IMR-90 (cell line): Measurements from ENCODE around the gene TFIP11. TPM values are rescaled to one million over a fixed set of nuclear protein-coding genes. Genes with fewer than 3 reads are reported as not detected.

ENCODE experiments used
- ATAC-seq: fragments of 200-7000 bp; cut with Tn5 transposase; 2 replicates; pipeline ENCODE4 v1.9.1; 2020; ENCODE audit warnings: low read depth, mild to moderate bottlenecking, moderate library complexity
- BruUV-seq: library from RNA; stranded (reverse); fragments of 400-500 nt; replicated peaks from 2 replicates; lab custom pipeline; 2021; lab: Mats Ljungman, UMichigan
- CTCF ChIA-PET: fragments of 300-600 bp; formaldehyde crosslinking; extraction: SDS; loops from one replicate; lab custom pipeline; 2021; ENCODE audit warnings: antibody characterized with exemption; lab: Yijun Ruan, JAX
- POLR2A ChIA-PET: fragments of 300-600 bp; sonication (Branson Sonifier 250); formaldehyde crosslinking; loops from one replicate; lab custom pipeline; 2022; ENCODE audit warnings: antibody characterized with exemption; ENCODE audit not compliant: unreplicated experiment; lab: Charles Lee
- DNase-seq: peaks from one replicate; pipeline ENCODE4 v3.0.0; 2013
- H2AFZ ChIP-seq: replicated peaks from 2 replicates; pipeline ENCODE3; 2013; ENCODE audit warnings: low read length, mild to moderate bottlenecking; ENCODE audit not compliant: poor library complexity
- H2AK5ac ChIP-seq: 2 replicates; pipeline ENCODE4 v1.6.1; 2013; ENCODE audit warnings: low read depth, low read length, inconsistent platforms
- H2AK9ac ChIP-seq: replicated peaks from 2 replicates; pipeline ENCODE3; 2013; ENCODE audit warnings: mild to moderate bottlenecking, low read depth, low read length, moderate library complexity; ENCODE audit not compliant: poor library complexity
- H2BK120ac ChIP-seq: 2 replicates; pipeline ENCODE4 v1.6.1; 2013; ENCODE audit warnings: low read depth, low read length, inconsistent platforms
- H2BK15ac ChIP-seq: 3 replicates; pipeline ENCODE4 v1.6.1; 2013; ENCODE audit warnings: low read depth, low read length, inconsistent platforms
- H2BK20ac ChIP-seq: 2 replicates; pipeline ENCODE4 v1.6.1; 2013; ENCODE audit warnings: low read depth, mild to moderate bottlenecking, inconsistent platforms, low read length, moderate library complexity
- H2BK5ac ChIP-seq: 2 replicates; pipeline ENCODE4 v1.6.1; 2013; ENCODE audit warnings: mild to moderate bottlenecking, low read depth, low read length, inconsistent platforms; ENCODE audit not compliant: poor library complexity, severe bottlenecking
- H3K14ac ChIP-seq: replicated peaks from 2 replicates; pipeline ENCODE4 v1.6.1; 2013; ENCODE audit warnings: low read depth, low read length, inconsistent platforms
- H3K18ac ChIP-seq: 2 replicates; pipeline ENCODE4 v1.6.1; 2013; ENCODE audit warnings: low read depth, low read length, control low read depth
- H3K23ac ChIP-seq: 2 replicates; pipeline ENCODE4 v1.6.1; 2013; ENCODE audit warnings: low read depth, low read length, inconsistent platforms
- H3K27ac ChIP-seq: 2 replicates; pipeline ENCODE4 v1.5.1; 2013; ENCODE audit warnings: mild to moderate bottlenecking, control low read depth, low read length; ENCODE audit not compliant: insufficient read depth
- H3K27me3 ChIP-seq: 2 replicates; pipeline ENCODE4 v1.6.1; 2013; ENCODE audit warnings: low read length; ENCODE audit not compliant: control insufficient read depth, insufficient read depth
- H3K36me3 ChIP-seq: 2 replicates; pipeline ENCODE4 v1.6.1; 2013; ENCODE audit warnings: low read length, mixed read lengths; ENCODE audit not compliant: control insufficient read depth, insufficient read depth
- H3K4ac ChIP-seq: 2 replicates; pipeline ENCODE4 v1.6.1; 2013; ENCODE audit warnings: low read depth, low read length, inconsistent platforms
- H3K4me1 ChIP-seq: 2 replicates; pipeline ENCODE4 v1.6.1; 2013; ENCODE audit warnings: low read length, mixed read lengths; ENCODE audit not compliant: control insufficient read depth, insufficient read depth
- H3K4me2 ChIP-seq: 2 replicates; pipeline ENCODE4 v1.6.1; 2013; ENCODE audit warnings: low read depth, mild to moderate bottlenecking, control low read depth, low read length, moderate library complexity
- H3K4me3 ChIP-seq: 2 replicates; pipeline ENCODE4 v1.5.1; 2013; ENCODE audit warnings: low read depth, mild to moderate bottlenecking, control low read depth, low read length, moderate library complexity; ENCODE audit not compliant: insufficient read depth
- H3K56ac ChIP-seq: 2 replicates; pipeline ENCODE4 v1.6.1; 2013; ENCODE audit warnings: low read length, inconsistent platforms; ENCODE audit not compliant: insufficient read depth; ENCODE audit errors: extremely low read depth
- H3K79me1 ChIP-seq, 2 experiments: 2 replicates each; pipeline ENCODE4 v1.6.1; 2013; ENCODE audit warnings: low read length in 2 of 2, inconsistent platforms in 1 of 2, low read depth in 1 of 2
- H3K9ac ChIP-seq: 2 replicates; pipeline ENCODE4 v1.6.1; 2013; ENCODE audit warnings: low read depth, low read length, control low read depth
- H3K9me1 ChIP-seq: 2 replicates; pipeline ENCODE4 v1.6.1; 2013; ENCODE audit warnings: low read length, inconsistent platforms; ENCODE audit not compliant: insufficient read depth
- H3K9me3 ChIP-seq: 2 replicates; pipeline ENCODE4 v1.6.1; 2013; ENCODE audit warnings: low read length; ENCODE audit not compliant: control insufficient read depth, insufficient read depth
- H4K20me1 ChIP-seq: 2 replicates; pipeline ENCODE4 v1.6.1; 2013; ENCODE audit warnings: low read length, inconsistent platforms; ENCODE audit not compliant: insufficient read depth
- H4K5ac ChIP-seq: 2 replicates; pipeline ENCODE4 v1.6.1; 2013; ENCODE audit warnings: mild to moderate bottlenecking, low read depth, low read length, control low read depth
- H4K8ac ChIP-seq, 2 experiments: 2 replicates each; pipeline ENCODE4 v1.6.1; 2013; ENCODE audit warnings: low read depth in 2 of 2, low read length in 2 of 2, control low read depth in 1 of 2, inconsistent platforms in 1 of 2
- H4K91ac ChIP-seq: 2 replicates; pipeline ENCODE4 v1.6.1; 2013; ENCODE audit warnings: low read depth, low read length, inconsistent platforms; ENCODE audit not compliant: insufficient read depth
- CEBPB ChIP-seq: IDR thresholded peaks from 2 replicates; pipeline ENCODE4 v1.6.1; 2012; ENCODE audit warnings: low read depth, low read length, improper control_type of control experiment
- MAZ ChIP-seq: IDR thresholded peaks from 2 replicates; pipeline ENCODE4 v1.6.1; 2012; ENCODE audit warnings: low read depth, mild to moderate bottlenecking, low read length, improper control_type of control experiment, moderate library complexity, borderline replicate concordance
- WGBS, 2 experiments: methylation state at CpG; one replicate each; pipeline versions ENCODE4 v1.1.5 to v1.1.7; 2013; ENCODE audit warnings: missing lambda C conversion rate in 2 of 2; ENCODE audit not compliant: insufficient read length in 1 of 2; ENCODE audit errors: extremely low coverage in 2 of 2; 5-methylcytosine and 5-hydroxymethylcytosine counted together
- dilution Hi-C: fragments of 300-500 bp; cut with HindIII; formaldehyde crosslinking; loops from one replicate; pipeline ENCODE4 v1.14.3; 2018; ENCODE audit warnings: low sequenced_read_pairs; ENCODE audit not compliant: unreplicated experiment
- in situ Hi-C: fragments of 300-500 bp; cut with MboI; formaldehyde crosslinking; loops from 3 replicates; pipeline ENCODE4 v1.14.3; 2019; ENCODE audit warnings: low sequenced_read_pairs, inconsistent platforms, mixed read lengths
- intact Hi-C: fragments of 100-400 bp; cut with micrococcal nuclease; formaldehyde crosslinking; loops from 2 replicates; pipeline ENCODE4 v1.10.0; 2022
- polyA plus RNA-seq, 3 experiments: library from polyadenylated mRNA; depleted of rRNA; stranded (reverse); fragments of >200 nt; gene quantifications; 2 replicates each; pipeline ENCODE4 v1.2.3, GENCODE V29; 2012; ENCODE audit warnings: low replicate concordance in 1 of 3
- total RNA-seq: library from RNA; depleted of rRNA; stranded (reverse); fragments of >200 nt; gene quantifications from 2 replicates; pipeline ENCODE4 v1.2.3, GENCODE V29; 2012

The TFIP11 gene
- total and polyA plus RNA-seq, 2 of the 4 experiments (the other 2 are of a cell fraction) = 22.5 to 43.2 TPM

DNA sequence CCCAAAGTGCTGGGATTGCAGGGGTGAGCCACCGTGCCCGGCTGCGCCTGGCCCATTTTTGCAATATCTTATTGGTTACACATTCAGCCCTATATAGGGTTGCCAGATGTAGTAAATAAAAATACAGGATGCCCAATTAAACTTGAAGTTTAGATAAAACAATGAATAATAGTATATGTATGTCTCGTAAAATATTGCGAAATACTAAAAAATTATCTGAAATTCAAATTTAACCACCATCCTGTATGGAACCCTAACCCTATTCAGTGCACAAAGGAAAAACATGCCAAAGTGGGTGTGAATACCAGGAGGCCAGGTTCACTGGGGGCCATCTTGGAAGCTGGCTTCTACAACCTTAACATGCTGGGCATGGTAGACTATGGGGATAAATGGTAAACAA is 5.2 kb upstream of the TFIP11 start:
- POLR2A ChIA-PET = no interaction called here
- Histone ChIP-seq H2AK9ac (no peak overlapping the region), H3K14ac (no peak overlapping the region), H3K79me1 (peaks cover 17% of the 10 kb centered on the region in 2 experiments), H3K9me1 (no peaks in the 10 kb centered on the region; the same call in 1 of the 2 replicates), H2BK5ac (no peak overlapping the region), H2BK15ac (no peak overlapping the region), H2AK5ac (no peak overlapping the region), H4K20me1 (no peaks in the 10 kb centered on the region), H4K91ac (no peak overlapping the region), H2AFZ (no peak overlapping the region), H3K27me3 (no peaks in the 10 kb centered on the region), H4K5ac (no peak overlapping the region), H3K56ac (no peak overlapping the region), H3K27ac (no peak overlapping the region), H2BK120ac (no peak overlapping the region), H3K4me3 (no peak overlapping the region), H3K18ac (no peak overlapping the region), H3K9ac (no peak overlapping the region), H3K4me2 (no peak overlapping the region), H3K9me3 (no peaks in the 10 kb centered on the region), H3K36me3 (no peaks in the 10 kb centered on the region), H3K4me1 (peaks cover 2% of the 10 kb centered on the region), H3K23ac (no peak overlapping the region), H2BK20ac (no peak overlapping the region), H3K4ac (no peak overlapping the region), H4K8ac (no peak overlapping the region)
- CTCF ChIA-PET = no interaction called here
- no peak for TF ChIP-seq MAZ
- TF ChIP-seq CEBPB = peak; percentile 92
- in situ Hi-C loops = no loop called here
- WGBS, 2 experiments = no CpG with 5 or more reads among the region's 5 CpGs
- ATAC-seq (no peak), DNase-seq (no peak)
- intact Hi-C loops = no loop called here
- no TSS peak for BruUV-seq
- dilution Hi-C loops = no loop called here
